Uterus (tissue), 4 donors: ENCODE measurements around the gene USP21. TPM values are rescaled to one million over a fixed set of nuclear protein-coding genes. Genes with fewer than 3 reads are reported as not detected.

ENCODE experiments used
- DNase-seq, 2 donors: peaks; one replicate each; pipeline ENCODE4 v3.0.0-alpha.2; 2019 to 2020
- H3K27ac ChIP-seq, 2 donors: fragments of 200-600 bp; sonication (generic); 1 replicate in 1 of 2; 2 replicates in 1 of 2; pipeline ENCODE4 v1.5.1; 2016 to 2018
- H3K27me3 ChIP-seq, 2 donors: fragments of 200-600 bp; sonication (generic); one replicate each; pipeline ENCODE4 v1.5.1; 2018 to 2019; ENCODE audit warnings: control low read depth in 1 of 2
- H3K36me3 ChIP-seq, 2 donors: fragments of 200-600 bp; sonication (generic); one replicate each; pipeline ENCODE4 v1.5.1; 2019; ENCODE audit warnings: control low read depth in 1 of 2
- H3K4me1 ChIP-seq, 2 donors: fragments of 200-600 bp; sonication (generic); one replicate each; pipeline ENCODE4 v1.5.1; 2018 to 2019; ENCODE audit warnings: control low read depth in 1 of 2
- H3K4me3 ChIP-seq, 2 donors: fragments of 200-600 bp; sonication (generic); 1 replicate in 1 of 2; 2 replicates in 1 of 2; pipeline ENCODE4 v1.5.1; 2018 to 2019; ENCODE audit warnings: mild to moderate bottlenecking in 1 of 2
- H3K9me3 ChIP-seq, 2 donors: fragments of 200-600 bp; sonication (generic); one replicate each; pipeline ENCODE4 v1.5.1; 2019; ENCODE audit warnings: control low read depth in 1 of 2
- POLR2A ChIP-seq, 2 donors: fragments of 450-650 bp; IDR thresholded peaks; one replicate each; pipeline ENCODE4 v1.6.1; 2016; ENCODE audit warnings: antibody characterized with exemption in 2 of 2, mild to moderate bottlenecking in 1 of 2, moderate library complexity in 1 of 2
- intact Hi-C: fragments of 100-400 bp; cut with DNase I; formaldehyde crosslinking; loops from one replicate; pipeline ENCODE4 v1.15.1; 2023; ENCODE audit warnings: low total_unique reads
- total RNA-seq, 4 donors: library from RNA; depleted of rRNA in 3 of 4; stranded (reverse); fragments of >200 nt in 3 of 4; gene quantifications; one replicate each; pipeline versions ENCODE4 v1.1.0 to v1.2.4, GENCODE V29; 2014 to 2023
- TF ChIP-seq, protein P1 (sequence below), 4 experiments: fragments of 200-600 bp in 2 of 4; fragments of 450-650 bp in 2 of 4; sonication (generic) in 2 of 4; IDR thresholded peaks; one replicate each; pipeline ENCODE4 v1.5.1; 2016 to 2019; ENCODE audit warnings: antibody characterized with exemption in 4 of 4, mild to moderate bottlenecking in 2 of 4, moderate library complexity in 1 of 4
- donor health status: DM: yes; HTN: yes; CAD: no.

Gene USP21
- total RNA-seq, 4 donors from 2014 or later, result 4.1 to 38.1 (median 29.9) TPM

DNA sequence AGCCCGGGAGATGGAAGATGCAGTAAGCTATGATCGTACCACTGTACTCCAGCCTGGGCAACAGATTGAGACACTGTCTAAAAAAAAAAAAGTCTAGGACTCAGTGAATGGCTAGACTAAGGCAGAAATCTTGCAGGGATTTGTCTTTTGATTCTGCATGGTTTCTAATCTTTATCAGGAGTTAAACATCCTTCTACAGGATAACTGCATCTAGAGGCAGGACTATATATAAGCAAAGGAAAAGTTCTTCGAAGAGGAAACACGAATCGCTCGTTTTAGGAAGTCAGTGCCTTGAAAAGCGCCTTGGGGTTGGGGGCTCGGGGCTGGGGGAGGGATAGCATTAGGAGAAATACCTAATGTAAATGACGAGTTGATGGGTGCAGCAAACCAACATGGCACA is 6.1 kb upstream of the USP21 start:
- TF ChIP-seq, protein P1, sequence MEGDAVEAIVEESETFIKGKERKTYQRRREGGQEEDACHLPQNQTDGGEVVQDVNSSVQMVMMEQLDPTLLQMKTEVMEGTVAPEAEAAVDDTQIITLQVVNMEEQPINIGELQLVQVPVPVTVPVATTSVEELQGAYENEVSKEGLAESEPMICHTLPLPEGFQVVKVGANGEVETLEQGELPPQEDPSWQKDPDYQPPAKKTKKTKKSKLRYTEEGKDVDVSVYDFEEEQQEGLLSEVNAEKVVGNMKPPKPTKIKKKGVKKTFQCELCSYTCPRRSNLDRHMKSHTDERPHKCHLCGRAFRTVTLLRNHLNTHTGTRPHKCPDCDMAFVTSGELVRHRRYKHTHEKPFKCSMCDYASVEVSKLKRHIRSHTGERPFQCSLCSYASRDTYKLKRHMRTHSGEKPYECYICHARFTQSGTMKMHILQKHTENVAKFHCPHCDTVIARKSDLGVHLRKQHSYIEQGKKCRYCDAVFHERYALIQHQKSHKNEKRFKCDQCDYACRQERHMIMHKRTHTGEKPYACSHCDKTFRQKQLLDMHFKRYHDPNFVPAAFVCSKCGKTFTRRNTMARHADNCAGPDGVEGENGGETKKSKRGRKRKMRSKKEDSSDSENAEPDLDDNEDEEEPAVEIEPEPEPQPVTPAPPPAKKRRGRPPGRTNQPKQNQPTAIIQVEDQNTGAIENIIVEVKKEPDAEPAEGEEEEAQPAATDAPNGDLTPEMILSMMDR (IDR thresholded peaks at IDR 0.05), result no peak
- TF ChIP-seq POLR2A (IDR thresholded peaks at IDR 0.05), result no peak
- no peaks in the 10 kb centered on the region for H3K36me3 ChIP-seq
- intact Hi-C loops, result no loop called here
- peak overlapping the region; percentile 91 for H3K27ac ChIP-seq
- peak overlapping the region; percentile 62 to 70 for H3K4me3 ChIP-seq
- no peaks in the 10 kb centered on the region for H3K4me1 ChIP-seq
- no peaks in the 10 kb centered on the region for H3K27me3 ChIP-seq
- no peaks in the 10 kb centered on the region for H3K9me3 ChIP-seq
- DNase-seq, result no peak

DNA sequence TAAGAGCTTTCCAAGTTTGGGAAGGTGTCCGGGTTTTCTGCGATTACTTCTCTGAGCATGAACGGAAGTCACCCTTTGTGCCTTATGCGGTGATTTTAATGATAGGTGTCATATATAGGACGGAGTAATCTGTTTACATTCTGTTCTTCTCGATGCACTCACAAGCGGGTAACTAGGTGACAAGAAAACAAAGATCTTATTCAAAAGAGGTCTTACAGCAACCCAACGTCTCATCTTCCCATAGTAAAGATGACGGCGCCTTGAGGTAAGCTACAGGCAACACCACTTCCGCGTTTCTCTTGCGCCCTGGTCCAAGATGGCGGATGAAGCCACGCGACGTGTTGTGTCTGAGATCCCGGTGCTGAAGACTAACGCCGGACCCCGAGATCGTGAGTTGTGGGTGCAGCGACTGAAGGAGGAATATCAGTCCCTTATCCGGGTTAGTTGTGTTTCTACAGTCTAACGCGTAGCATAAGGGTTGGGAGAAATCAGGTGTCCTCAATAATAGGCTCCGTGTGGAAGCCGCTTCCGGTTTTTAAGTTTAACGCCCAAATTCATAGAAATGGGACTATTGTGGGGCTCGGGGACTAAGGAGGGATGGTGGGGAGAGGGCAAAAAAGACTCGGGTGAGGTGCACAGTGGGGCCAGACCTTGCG is 5.5 kb upstream of the USP21 start, which contains the start of gene UFC1:
TSS of gene UFC1 (plus strand) at position 297 of the 656 bp plus-strand sequence. CDS start at position 317, 20 bp downstream.
- Histone ChIP-seq H3K36me3 (no peaks in the 10 kb centered on the region), H3K27ac (peak within 1 kb of the TSS; percentile 91), H3K4me3 (peak within 1 kb of the TSS; percentile 62 to 70), H3K9me3 (no peaks in the 10 kb centered on the region), H3K27me3 (no peaks in the 10 kb centered on the region), H3K4me1 (no peaks in the 10 kb centered on the region)
- TF ChIP-seq, protein P1 (IDR thresholded peaks at IDR 0.05), result no peak
- peak in 1 of 2 donors; percentile 31 for TF ChIP-seq POLR2A (IDR thresholded peaks at IDR 0.05)
- DNase-seq, result peak; percentile 75 to 82
- intact Hi-C loops, result no loop called here

DNA sequence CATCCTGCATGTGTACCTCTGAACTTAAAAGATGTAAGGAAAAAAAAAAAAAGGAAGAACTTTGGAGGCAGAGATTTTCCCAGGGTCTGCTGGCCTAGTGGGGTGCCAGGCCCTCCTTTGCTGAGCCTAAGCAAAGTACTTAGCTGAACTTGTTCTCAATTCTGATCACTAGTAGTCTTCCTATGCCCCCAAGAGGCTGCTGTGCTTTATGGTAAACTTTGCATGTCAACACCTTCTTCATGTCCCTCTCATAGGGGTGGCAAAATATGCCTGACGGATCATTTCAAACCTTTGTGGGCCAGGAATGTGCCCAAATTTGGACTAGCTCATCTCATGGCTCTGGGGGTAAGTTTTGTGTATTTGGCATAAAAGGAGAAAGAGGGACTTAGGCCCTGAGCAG is 1.4 kb upstream of the USP21 start:
- Histone ChIP-seq H3K4me1 (peaks cover 0 to 4% of the 10 kb centered on the region in 2 donors), H3K9me3 (no peaks in the 10 kb centered on the region), H3K36me3 (no peaks in the 10 kb centered on the region), H3K27ac (no peak overlapping the region), H3K4me3 (no peak overlapping the region), H3K27me3 (no peaks in the 10 kb centered on the region)
- intact Hi-C loops, result no loop called here
- no peak for DNase-seq
- TF ChIP-seq, protein P1 (IDR thresholded peaks at IDR 0.05), result no peak
- no peak for TF ChIP-seq POLR2A (IDR thresholded peaks at IDR 0.05)

DNA sequence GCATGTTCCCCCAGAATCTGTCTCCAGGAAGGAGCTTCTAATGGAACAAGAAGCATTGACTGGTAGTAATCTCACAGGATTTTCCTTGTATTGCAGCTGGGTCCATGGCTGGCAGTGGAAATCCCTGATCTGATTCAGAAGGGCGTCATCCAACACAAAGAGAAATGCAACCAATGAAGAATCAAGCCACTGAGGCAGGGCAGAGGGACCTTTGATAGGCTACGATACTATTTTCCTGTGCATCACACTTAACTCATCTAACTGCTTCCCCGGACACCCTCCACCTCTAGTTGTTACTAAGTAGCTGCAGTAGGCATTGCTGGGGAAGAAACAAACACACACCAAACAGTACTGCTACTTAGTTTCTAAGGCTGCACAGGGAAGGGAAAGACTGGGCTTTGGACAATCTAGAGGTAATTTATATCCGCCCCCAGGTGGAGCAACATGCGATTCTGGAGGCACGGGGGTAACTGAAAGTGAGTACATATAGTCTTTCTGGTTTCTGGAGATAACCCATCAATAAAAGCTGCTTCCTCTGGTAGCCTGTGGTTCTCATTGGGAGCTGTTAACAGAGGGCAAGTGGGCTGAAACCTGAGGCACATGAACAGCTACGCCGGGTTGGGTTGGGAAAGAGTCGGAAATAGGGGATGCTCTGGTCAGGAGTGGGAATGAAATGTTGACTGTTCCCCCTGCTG is 837 bp upstream of the USP21 start:
- peaks cover 0 to 4% of the 10 kb centered on the region in 2 donors for H3K4me1 ChIP-seq
- DNase-seq, result no peak
- TF ChIP-seq, protein P1 (IDR thresholded peaks at IDR 0.05), result no peak
- no peak for TF ChIP-seq POLR2A (IDR thresholded peaks at IDR 0.05)
- no peaks in the 10 kb centered on the region for H3K9me3 ChIP-seq
- H3K27ac ChIP-seq, result peak overlapping the region; percentile 85 to 88
- H3K27me3 ChIP-seq, result no peaks in the 10 kb centered on the region
- H3K4me3 ChIP-seq, result peak overlapping the region in 1 of 2 donors; percentile 85
- H3K36me3 ChIP-seq, result no peaks in the 10 kb centered on the region
- intact Hi-C loops, result no loop called here

DNA sequence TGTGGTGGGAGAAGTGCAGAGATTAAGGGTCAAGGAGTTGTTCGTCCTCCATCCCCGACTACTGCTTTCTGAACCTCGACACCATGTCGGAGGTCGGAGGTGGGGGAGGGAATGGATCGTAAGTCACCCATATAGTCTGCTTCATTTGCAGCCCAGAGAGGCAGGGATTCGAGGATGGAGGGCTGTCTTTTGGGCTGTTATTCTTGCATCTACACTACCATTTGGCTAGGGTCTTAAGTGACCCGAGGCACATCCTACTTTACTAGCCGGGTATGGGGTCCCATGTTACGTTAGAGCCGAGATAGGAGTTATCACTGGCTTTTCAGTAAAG is 578 bp downstream of the USP21 start:
- H3K4me3 ChIP-seq, result peak overlapping the region; percentile 85 to 92
- no peak for TF ChIP-seq POLR2A (IDR thresholded peaks at IDR 0.05)
- TF ChIP-seq, protein P1 (IDR thresholded peaks at IDR 0.05), result no peak
- intact Hi-C loops, result no loop called here
- no peaks in the 10 kb centered on the region for H3K36me3 ChIP-seq
- DNase-seq, result no peak
- H3K4me1 ChIP-seq, result peaks cover 0 to 4% of the 10 kb centered on the region in 2 donors
- H3K9me3 ChIP-seq, result no peaks in the 10 kb centered on the region
- peak overlapping the region; percentile 85 to 88 for H3K27ac ChIP-seq
- H3K27me3 ChIP-seq, result no peaks in the 10 kb centered on the region
